ENCODE results near the gene POU6F2.

POU6F2 gene

GRCh38 chr7:39249635-39250152, 272.0 kb downstream of the POU6F2 start:
- no peak for DNase-seq (ENCODE audit: low read depth in 2 of 2)

- no peak for DNase-seq (ENCODE audit: low read depth in 2 of 2)
Observed at GRCh38 chr7:39252916-39253315, 275.2 kb downstream of the POU6F2 start.

GRCh38 chr7:39259391-39260003, 281.8 kb downstream of the POU6F2 start:
- DNase-seq (ENCODE audit: low read depth in 2 of 2): no peak

- no peak for DNase-seq (ENCODE audit: low read depth in 2 of 2)
Observed at GRCh38 chr7:39260279-39260844, 282.7 kb downstream of the POU6F2 start.

GRCh38 chr7:39261771-39262170, 284.1 kb downstream of the POU6F2 start:
- no peak for DNase-seq (ENCODE audit: low read depth in 2 of 2)

GRCh38 chr7:39265641-39266591, 288.2 kb downstream of the POU6F2 start:
- no peak for DNase-seq (ENCODE audit: low read depth in 2 of 2)

GRCh38 chr7:39269034-39269433, 291.3 kb downstream of the POU6F2 start:
- no peak for DNase-seq (ENCODE audit: low read depth in 2 of 2)

GRCh38 chr7:39270018-39270417, 292.3 kb downstream of the POU6F2 start:
- DNase-seq (ENCODE audit: low read depth in 2 of 2): no peak

GRCh38 chr7:39271402-39271801, 293.7 kb downstream of the POU6F2 start:
- DNase-seq (ENCODE audit: low read depth in 2 of 2): no peak

- no peak for DNase-seq (ENCODE audit: low read depth in 2 of 2)
Observed at GRCh38 chr7:39272111-39272510, 294.4 kb downstream of the POU6F2 start.

GRCh38 chr7:39272691-39273090, 295.0 kb downstream of the POU6F2 start:
- DNase-seq (ENCODE audit: low read depth in 2 of 2): no peak

- no peak for DNase-seq (ENCODE audit: low read depth in 2 of 2)
Observed at GRCh38 chr7:39280337-39280736, 302.6 kb downstream of the POU6F2 start.

GRCh38 chr7:39285256-39285655, 307.5 kb downstream of the POU6F2 start:
- no peak for DNase-seq (ENCODE audit: low read depth in 2 of 2)

GRCh38 chr7:39288303-39288702, 310.6 kb downstream of the POU6F2 start:
- no peak for DNase-seq (ENCODE audit: low read depth in 2 of 2)

GRCh38 chr7:39291628-39292410, 314.1 kb downstream of the POU6F2 start:
- no peak for DNase-seq (ENCODE audit: low read depth in 2 of 2)

GRCh38 chr7:39293056-39293823, 315.5 kb downstream of the POU6F2 start:
- DNase-seq (ENCODE audit: low read depth in 2 of 2): no peak

- no peak for DNase-seq (ENCODE audit: low read depth in 2 of 2)
Observed at GRCh38 chr7:39294022-39294421, 316.3 kb downstream of the POU6F2 start.

GRCh38 chr7:39295796-39296195, 318.1 kb downstream of the POU6F2 start:
- DNase-seq (ENCODE audit: low read depth in 2 of 2): no peak

- DNase-seq (ENCODE audit: low read depth in 2 of 2): no peak
Observed at GRCh38 chr7:39299695-39300094, 322.0 kb downstream of the POU6F2 start.

- no peak for DNase-seq (ENCODE audit: low read depth in 2 of 2)
Observed at GRCh38 chr7:39300276-39300675, 322.6 kb downstream of the POU6F2 start.

- no peak for DNase-seq (ENCODE audit: low read depth in 2 of 2)
Observed at GRCh38 chr7:39301543-39301942, 323.8 kb downstream of the POU6F2 start.
